ENCODE measurements around the gene RAPGEF4. TPM values are rescaled to one million over a fixed set of nuclear protein-coding genes. Genes with fewer than 3 reads are reported as not detected.

The RAPGEF4 gene
- total and polyA plus RNA-seq, 8 donors: 3.6 to 23.7 (median 9.8) TPM; not detected in 1

GRCh38 chr2:172926785-172927640, 191.4 kb downstream of the RAPGEF4 start:
- Histone ChIP-seq H3K9me3 (no peaks in the 10 kb centered on the region), H3K27ac (peak overlapping the region in 4 of 5 donors; percentile 45 to 65 (median 56)), H3K36me3 (no peaks in the 10 kb centered on the region), H3K4me1 (peaks cover 5 to 42% (median 25%) of the 10 kb centered on the region in 4 donors), H3K27me3 (no peaks in the 10 kb centered on the region), H3K4me3 (no peak overlapping the region)
- intact Hi-C loops (cut with DNase I; ENCODE audit: low total_unique reads): no loop called here
- no peak for DNase-seq
- no peak for TF ChIP-seq POLR2A (IDR thresholded peaks at IDR 0.05)
- no peak for TF ChIP-seq EP300 (IDR thresholded peaks at IDR 0.05)
- no peak for TF ChIP-seq CTCF (IDR thresholded peaks at IDR 0.05)
- no peak for TF ChIP-seq POLR2AphosphoS5 (IDR thresholded peaks at IDR 0.05)
- 84 to 89% (median 86%) methylated on average over 7 of the region's 7 CpGs for WGBS, 5 donors

DNA sequence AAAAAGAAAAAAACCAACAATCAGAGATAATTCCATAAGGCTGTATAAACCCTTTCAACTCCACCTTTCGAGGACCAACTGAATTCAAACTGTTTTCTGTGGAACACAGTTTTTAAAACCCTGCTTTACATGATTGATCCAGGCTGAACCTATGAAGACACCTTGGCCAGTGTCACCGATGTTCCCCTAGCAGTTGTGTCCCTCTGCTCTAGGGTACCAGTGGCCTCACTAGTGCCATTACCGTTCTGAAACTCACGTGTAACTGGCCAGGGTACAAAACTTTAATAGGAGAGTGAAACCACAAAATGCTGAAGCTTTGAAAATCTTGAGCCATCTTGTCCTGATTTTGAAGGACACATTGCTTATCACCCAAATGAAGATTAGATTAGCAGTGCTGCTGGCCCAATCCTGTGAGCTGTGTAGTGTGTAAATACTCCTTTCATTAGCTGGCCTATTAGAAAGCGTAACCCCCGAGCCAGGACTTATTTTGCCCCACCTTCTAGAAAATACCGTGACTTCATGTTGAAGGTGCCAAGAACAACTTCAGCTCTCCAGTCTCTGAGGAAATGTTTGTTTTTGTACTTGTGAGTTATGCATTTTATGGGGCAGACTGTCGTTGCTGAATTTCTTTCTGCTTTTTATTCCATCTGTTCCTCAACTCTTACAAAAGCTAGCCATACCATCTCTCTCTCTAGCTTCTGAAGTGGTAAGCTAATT, 192.2 kb downstream of the RAPGEF4 start:
- peak overlapping the region in 3 of 4 donors; percentile 3 to 17 (median 8) for H3K4me3 ChIP-seq
- intact Hi-C loops (cut with DNase I; ENCODE audit: low total_unique reads): no loop called here
- DNase-seq: peak; percentile 64 to 75

DNA sequence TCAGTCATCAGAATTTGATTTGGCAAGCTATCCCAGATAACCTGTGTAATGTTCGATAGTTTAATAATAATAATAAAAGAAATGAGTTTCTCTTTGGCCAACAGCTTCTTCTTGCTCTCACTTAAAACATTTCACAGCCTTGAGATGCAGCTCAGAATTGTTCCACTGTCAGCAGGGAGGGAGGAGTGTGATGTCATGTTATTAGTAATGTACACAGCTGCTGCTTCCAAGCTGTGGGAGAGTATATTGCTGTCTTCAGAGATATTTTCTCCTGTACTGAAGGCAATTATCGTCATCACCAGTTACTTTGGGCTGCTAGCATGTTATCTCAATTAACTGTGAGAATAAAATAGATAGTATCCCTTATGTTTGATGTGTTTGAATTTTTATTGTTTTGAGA, 193.1 kb downstream of the RAPGEF4 start:
- 24 to 47% (median 37%) methylated on average over 2 of the region's 2 CpGs for WGBS, 5 donors
- Histone ChIP-seq H3K4me1 (peaks cover 5 to 43% (median 26%) of the 10 kb centered on the region in 4 donors), H3K9me3 (no peaks in the 10 kb centered on the region), H3K4me3 (peak overlapping the region in 2 of 4 donors; percentile 3 to 17), H3K27me3 (no peaks in the 10 kb centered on the region), H3K27ac (peak overlapping the region in 2 of 5 donors; percentile 61 to 65), H3K36me3 (no peaks in the 10 kb centered on the region)
- intact Hi-C loops (cut with DNase I; ENCODE audit: low total_unique reads): no loop called here
- DNase-seq: peak in 1 of 2 donors; percentile 77
- TF ChIP-seq POLR2A (IDR thresholded peaks at IDR 0.05) (no peak), CTCF (IDR thresholded peaks at IDR 0.05) (no peak)

More for the DNA sequence above, 192.2 kb downstream of the RAPGEF4 start:
- TF ChIP-seq POLR2AphosphoS5 (IDR thresholded peaks at IDR 0.05) (peak in 2 of 3 donors; percentile 56 to 59), EP300 (IDR thresholded peaks at IDR 0.05) (no peak)
- WGBS, 5 donors: 20 to 40% (median 30%) methylated on average over 8 of the region's 8 CpGs
- Histone ChIP-seq H3K27ac (peak overlapping the region; percentile 45 to 80 (median 61)), H3K4me1 (peaks cover 5 to 43% (median 26%) of the 10 kb centered on the region in 4 donors), H3K9me3 (no peaks in the 10 kb centered on the region), H3K27me3 (no peaks in the 10 kb centered on the region), H3K36me3 (no peaks in the 10 kb centered on the region)

DNA sequence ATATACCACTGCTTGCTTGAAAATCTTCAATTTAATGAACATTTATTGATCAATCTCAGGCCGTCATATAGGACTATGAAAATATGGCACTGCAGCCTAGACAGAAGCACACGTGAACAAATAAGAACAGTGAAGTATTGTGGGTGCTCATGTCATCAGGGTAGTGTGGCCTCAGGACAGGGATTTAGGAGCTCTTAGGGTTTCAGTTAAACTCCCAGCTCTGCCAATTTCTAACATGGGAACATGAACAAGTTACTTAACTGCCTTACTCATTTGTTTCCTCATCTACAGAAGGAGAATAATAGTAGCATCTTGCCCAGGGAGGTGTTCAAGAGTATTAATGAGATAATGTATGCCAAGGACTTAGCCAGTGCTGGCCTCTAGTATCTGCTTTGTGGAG, 194.0 kb downstream of the RAPGEF4 start:
- no peak for DNase-seq
- Histone ChIP-seq H3K36me3 (no peaks in the 10 kb centered on the region), H3K4me3 (no peak overlapping the region), H3K27ac (peak overlapping the region in 2 of 5 donors; percentile 60 to 65), H3K27me3 (no peaks in the 10 kb centered on the region), H3K9me3 (no peaks in the 10 kb centered on the region), H3K4me1 (peaks cover 5 to 43% (median 26%) of the 10 kb centered on the region in 4 donors)
- TF ChIP-seq EP300 (IDR thresholded peaks at IDR 0.05) (no peak), POLR2AphosphoS5 (IDR thresholded peaks at IDR 0.05) (no peak), POLR2A (IDR thresholded peaks at IDR 0.05) (no peak), CTCF (IDR thresholded peaks at IDR 0.05) (no peak)
- 80 to 83% (median 82%) methylated on average over 2 of the region's 2 CpGs for WGBS, 5 donors
- intact Hi-C loops (cut with DNase I; ENCODE audit: low total_unique reads): no loop called here

All from stomach (tissue), 9 donors.